Suprapubic skin (tissue), 4 donors: ENCODE measurements around the gene TBL2. TPM values are rescaled to one million over a fixed set of nuclear protein-coding genes. Genes with fewer than 3 reads are reported as not detected.
"Not testable (repeated sequence)": the region's sequence is repeated elsewhere in the genome, so short reads cannot be mapped to it uniquely, and the experiment has no call there.

Experiments
- DNase-seq, 2 donors: peaks; one replicate each; pipeline ENCODE4 v3.0.0-alpha.2; 2019; ENCODE audit warnings: low spot score in 2 of 2
- H3K27ac ChIP-seq: fragments of 200-600 bp; sonication (generic); one replicate; pipeline ENCODE4 v1.5.1; 2019
- H3K27me3 ChIP-seq: fragments of 200-600 bp; sonication (generic); one replicate; pipeline ENCODE4 v1.5.1; 2019
- H3K36me3 ChIP-seq: fragments of 200-600 bp; sonication (generic); one replicate; pipeline ENCODE4 v1.5.1; 2019
- H3K4me1 ChIP-seq: fragments of 200-600 bp; sonication (generic); one replicate; pipeline ENCODE4 v1.5.1; 2019
- H3K4me3 ChIP-seq: fragments of 200-600 bp; sonication (generic); one replicate; pipeline ENCODE4 v1.5.1; 2019; ENCODE audit warnings: mild to moderate bottlenecking
- H3K9me3 ChIP-seq: fragments of 200-600 bp; sonication (generic); one replicate; pipeline ENCODE4 v1.5.1; 2019
- EP300 ChIP-seq: sonication (generic); formaldehyde crosslinking; IDR thresholded peaks from one replicate; pipeline ENCODE4 v1.6.1; 2017; ENCODE audit warnings: antibody characterized with exemption
- POLR2A ChIP-seq, 2 donors: fragments of 450-650 bp; IDR thresholded peaks; one replicate each; pipeline ENCODE4 v1.6.1; 2017; ENCODE audit warnings: antibody characterized with exemption in 2 of 2, mild to moderate bottlenecking in 2 of 2, moderate library complexity in 2 of 2
- POLR2AphosphoS5 ChIP-seq, 3 donors: sonication (generic); formaldehyde crosslinking; IDR thresholded peaks; one replicate each; pipeline ENCODE4 v1.6.1; 2017; ENCODE audit warnings: antibody characterized with exemption in 3 of 3
- WGBS: methylation state at CpG from one replicate; pipeline ENCODE4 v1.1.5; 2018; 5-methylcytosine and 5-hydroxymethylcytosine counted together
- total RNA-seq, 4 donors: library from RNA; depleted of rRNA; stranded (reverse); fragments of >200 nt; gene quantifications; one replicate each; pipeline ENCODE4 v1.1.0, GENCODE V29; 2016
- TF ChIP-seq, protein P1 (sequence below), 2 donors: fragments of 200-600 bp in 1 of 2; fragments of 450-650 bp in 1 of 2; sonication (generic) in 1 of 2; IDR thresholded peaks; one replicate each; pipeline ENCODE4 v1.5.1; 2016 to 2019; ENCODE audit warnings: antibody characterized with exemption in 2 of 2, mild to moderate bottlenecking in 1 of 2, moderate library complexity in 1 of 2

TBL2 gene
- total RNA-seq, 4 donors from 2014 or later: 23.3 to 43.3 (median 40.8) TPM

DNA sequence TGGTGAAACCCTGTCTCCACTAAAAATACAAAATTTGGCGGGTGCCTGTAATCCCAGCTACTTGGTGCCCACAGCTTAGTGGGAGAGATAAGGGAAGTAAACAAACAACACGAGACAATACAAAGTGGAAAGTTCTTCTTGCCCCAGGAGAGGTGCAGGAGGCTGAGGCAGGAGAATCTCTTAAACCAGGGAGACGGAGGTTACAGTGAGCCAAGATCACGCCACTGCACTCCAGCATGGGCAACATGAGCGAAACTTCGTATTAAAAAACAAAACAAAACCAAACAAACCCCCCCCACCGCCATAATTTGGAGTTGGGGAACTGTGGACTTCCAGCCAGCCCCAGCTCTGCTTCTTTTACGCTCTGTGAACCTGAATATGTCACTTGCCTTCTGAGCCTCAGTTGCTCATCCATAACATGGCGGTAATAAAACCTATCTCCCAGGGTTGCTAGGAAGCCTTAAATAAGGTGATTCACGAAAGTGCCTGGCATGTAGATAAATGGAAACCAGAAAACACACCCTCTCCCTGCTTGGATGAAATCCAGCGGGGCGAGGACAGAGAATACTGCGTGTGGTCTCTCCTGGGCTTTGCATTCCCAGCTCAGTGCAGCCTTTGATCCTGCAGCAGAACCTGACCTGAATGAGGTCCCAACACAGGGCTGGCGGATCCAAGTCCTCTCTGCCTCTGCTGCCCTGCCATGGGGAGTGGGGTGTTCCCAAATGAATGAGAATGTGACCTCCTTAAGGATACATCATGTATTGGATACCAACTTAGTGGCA is 35.8 kb upstream of the TBL2 start:
- H3K36me3 ChIP-seq: no peaks in the 10 kb centered on the region
- TF ChIP-seq POLR2A (IDR thresholded peaks at IDR 0.05) (no peak), POLR2AphosphoS5 (IDR thresholded peaks at IDR 0.05) (no peak), EP300 (no peak)
- TF ChIP-seq, protein P1, sequence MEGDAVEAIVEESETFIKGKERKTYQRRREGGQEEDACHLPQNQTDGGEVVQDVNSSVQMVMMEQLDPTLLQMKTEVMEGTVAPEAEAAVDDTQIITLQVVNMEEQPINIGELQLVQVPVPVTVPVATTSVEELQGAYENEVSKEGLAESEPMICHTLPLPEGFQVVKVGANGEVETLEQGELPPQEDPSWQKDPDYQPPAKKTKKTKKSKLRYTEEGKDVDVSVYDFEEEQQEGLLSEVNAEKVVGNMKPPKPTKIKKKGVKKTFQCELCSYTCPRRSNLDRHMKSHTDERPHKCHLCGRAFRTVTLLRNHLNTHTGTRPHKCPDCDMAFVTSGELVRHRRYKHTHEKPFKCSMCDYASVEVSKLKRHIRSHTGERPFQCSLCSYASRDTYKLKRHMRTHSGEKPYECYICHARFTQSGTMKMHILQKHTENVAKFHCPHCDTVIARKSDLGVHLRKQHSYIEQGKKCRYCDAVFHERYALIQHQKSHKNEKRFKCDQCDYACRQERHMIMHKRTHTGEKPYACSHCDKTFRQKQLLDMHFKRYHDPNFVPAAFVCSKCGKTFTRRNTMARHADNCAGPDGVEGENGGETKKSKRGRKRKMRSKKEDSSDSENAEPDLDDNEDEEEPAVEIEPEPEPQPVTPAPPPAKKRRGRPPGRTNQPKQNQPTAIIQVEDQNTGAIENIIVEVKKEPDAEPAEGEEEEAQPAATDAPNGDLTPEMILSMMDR (IDR thresholded peaks at IDR 0.05): no peak
- no peaks in the 10 kb centered on the region for H3K9me3 ChIP-seq
- peaks cover 10% of the 10 kb centered on the region for H3K4me1 ChIP-seq
- no peak overlapping the region for H3K27ac ChIP-seq
- peaks cover 8% of the 10 kb centered on the region for H3K27me3 ChIP-seq
- 51% methylated on average over 14 of the region's 14 CpGs for WGBS
- no peak overlapping the region for H3K4me3 ChIP-seq
- DNase-seq: no peak

DNA sequence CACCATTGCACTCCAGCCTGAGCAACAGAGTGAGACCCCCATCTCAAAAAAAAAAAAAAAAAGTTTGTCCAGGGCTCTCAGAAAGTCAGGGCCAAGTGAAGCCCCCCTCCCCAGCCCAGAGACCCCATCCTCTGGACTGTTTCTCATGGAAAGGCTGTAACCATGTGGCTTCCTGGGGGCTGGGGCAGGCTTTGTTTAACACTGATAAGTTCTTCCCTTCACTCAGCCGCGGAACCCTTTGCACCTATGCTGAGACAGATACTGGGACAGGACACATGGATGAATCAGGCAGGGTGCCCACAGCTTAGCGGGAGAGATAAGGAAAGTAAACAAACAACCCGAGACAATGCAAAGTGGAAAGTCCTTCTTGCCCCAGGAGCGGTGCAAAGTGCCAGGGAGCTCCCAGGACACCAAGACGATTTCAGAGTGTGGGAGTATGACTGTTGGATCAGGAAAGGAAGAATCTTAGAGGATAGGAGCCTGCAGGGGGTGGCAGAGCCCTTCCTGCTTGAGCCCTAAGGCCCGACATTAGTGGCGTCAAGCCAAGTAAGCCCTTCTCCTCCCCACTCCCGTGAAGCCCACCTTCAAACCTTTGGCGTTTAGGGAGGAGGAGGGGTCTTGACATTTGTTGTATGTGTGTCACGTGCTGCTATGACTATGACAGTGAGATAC is 34.4 kb upstream of the TBL2 start:
- DNase-seq: no peak
- Histone ChIP-seq H3K27me3 (peaks cover 8% of the 10 kb centered on the region), H3K9me3 (no peaks in the 10 kb centered on the region), H3K36me3 (no peaks in the 10 kb centered on the region), H3K4me3 (no peak overlapping the region), H3K4me1 (peaks cover 10% of the 10 kb centered on the region), H3K27ac (no peak overlapping the region)
- TF ChIP-seq POLR2A (IDR thresholded peaks at IDR 0.05) (no peak), EP300 (no peak), POLR2AphosphoS5 (IDR thresholded peaks at IDR 0.05) (no peak)
- TF ChIP-seq, protein P1 (IDR thresholded peaks at IDR 0.05): no peak
- 17% methylated on average over 9 of the region's 11 CpGs for WGBS

DNA sequence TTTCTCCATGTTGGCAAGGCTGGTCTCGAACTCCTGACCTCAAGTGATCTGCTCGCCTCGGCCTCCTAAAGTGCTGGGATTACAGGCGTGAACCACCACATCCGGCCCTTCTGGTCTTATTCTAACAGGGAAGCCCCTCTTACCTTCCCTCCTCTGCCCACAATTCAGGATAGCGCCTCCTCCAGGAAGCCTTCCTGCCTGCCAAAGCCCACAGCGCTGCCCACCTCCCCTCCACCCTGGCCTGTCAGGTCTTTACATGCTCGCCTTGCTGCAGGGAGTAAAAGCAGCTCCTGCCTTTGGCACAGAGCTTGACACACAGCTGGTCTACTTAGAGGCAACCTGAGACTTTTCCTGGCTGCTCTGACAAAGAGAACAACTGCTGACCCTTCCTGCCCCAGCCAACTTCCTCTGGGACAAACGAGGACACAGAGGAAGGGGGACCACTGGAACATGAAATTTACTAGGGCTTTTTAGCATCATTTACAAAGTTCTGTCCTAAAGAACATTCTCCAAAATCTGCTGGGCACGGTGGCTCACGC is 32.7 kb upstream of the TBL2 start:
- Histone ChIP-seq H3K27me3 (peaks cover 13% of the 10 kb centered on the region), H3K36me3 (no peaks in the 10 kb centered on the region), H3K4me1 (peaks cover 10% of the 10 kb centered on the region), H3K4me3 (no peak overlapping the region), H3K27ac (no peak overlapping the region), H3K9me3 (no peaks in the 10 kb centered on the region)
- DNase-seq: no peak
- TF ChIP-seq POLR2AphosphoS5 (IDR thresholded peaks at IDR 0.05) (no peak), POLR2A (IDR thresholded peaks at IDR 0.05) (no peak), EP300 (no peak)
- TF ChIP-seq, protein P1 (IDR thresholded peaks at IDR 0.05): no peak
- 78% methylated on average over 11 of the region's 11 CpGs for WGBS

DNA sequence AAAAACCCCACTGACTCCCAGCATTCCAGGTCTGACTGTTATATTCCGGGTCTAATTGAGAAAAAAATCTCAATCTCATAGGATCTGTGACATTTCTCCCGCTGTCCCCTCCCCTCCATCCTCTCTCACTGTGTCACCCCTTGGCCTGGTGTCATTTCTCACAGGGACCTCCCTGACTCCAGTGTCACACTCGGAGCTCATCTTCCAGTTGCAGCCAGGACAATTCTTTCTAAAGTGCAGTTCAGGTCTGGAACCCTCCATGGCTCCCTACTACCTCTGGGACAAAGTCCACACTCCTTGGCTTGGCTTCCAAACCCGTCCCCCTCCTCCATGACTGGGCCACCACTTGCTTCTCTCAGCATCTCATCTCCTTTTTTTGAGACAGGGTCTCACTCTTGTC is 31.7 kb upstream of the TBL2 start:
- Histone ChIP-seq H3K9me3 (no peaks in the 10 kb centered on the region), H3K27me3 (peaks cover 15% of the 10 kb centered on the region), H3K36me3 (no peaks in the 10 kb centered on the region), H3K27ac (no peak overlapping the region), H3K4me1 (peaks cover 10% of the 10 kb centered on the region), H3K4me3 (no peak overlapping the region)
- no peak for DNase-seq
- TF ChIP-seq, protein P1 (IDR thresholded peaks at IDR 0.05): no peak
- no peak for TF ChIP-seq POLR2AphosphoS5 (IDR thresholded peaks at IDR 0.05)
- no peak for TF ChIP-seq POLR2A (IDR thresholded peaks at IDR 0.05)
- no peak for TF ChIP-seq EP300
- WGBS: 79% methylated on average over 4 of the region's 4 CpGs

DNA sequence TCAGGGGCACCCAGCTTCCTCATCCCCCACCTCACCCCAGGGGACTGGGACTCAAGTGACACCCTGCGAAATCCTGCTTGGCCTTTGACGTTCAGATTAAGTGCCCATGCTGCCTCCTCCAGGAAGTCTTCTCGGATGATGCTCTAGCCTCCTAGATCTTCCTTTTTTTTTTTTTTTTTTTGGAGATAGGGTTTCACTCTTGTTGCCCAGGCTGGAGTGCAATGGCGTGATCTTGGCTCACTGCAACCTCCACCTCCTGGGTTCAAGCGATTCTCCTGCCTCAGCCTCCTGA is 29.3 kb upstream of the TBL2 start:
- not testable (repeated sequence) for H3K27ac ChIP-seq, H3K4me3 ChIP-seq, DNase-seq, H3K4me1 ChIP-seq, H3K36me3 ChIP-seq, H3K9me3 ChIP-seq
- 52% methylated on average over 5 of the region's 5 CpGs for WGBS
- peaks cover 17% of the 10 kb centered on the region for H3K27me3 ChIP-seq
